Stimulated activated CD4-positive, alpha-beta T cell treated with anti-CD3 and anti-CD28 coated beads, Interleukin-1b, Interleukin-23, amount 100 ng/mL, for 1 hour (primary cell): Measurements from ENCODE around the gene PDZD7.

Source experiments
- DNase-seq, 2 donors: peaks; one replicate each; pipeline ENCODE4 v3.0.0-alpha.2; 2020; ENCODE audit warnings: low read depth in 2 of 2

PDZD7 gene

DNA sequence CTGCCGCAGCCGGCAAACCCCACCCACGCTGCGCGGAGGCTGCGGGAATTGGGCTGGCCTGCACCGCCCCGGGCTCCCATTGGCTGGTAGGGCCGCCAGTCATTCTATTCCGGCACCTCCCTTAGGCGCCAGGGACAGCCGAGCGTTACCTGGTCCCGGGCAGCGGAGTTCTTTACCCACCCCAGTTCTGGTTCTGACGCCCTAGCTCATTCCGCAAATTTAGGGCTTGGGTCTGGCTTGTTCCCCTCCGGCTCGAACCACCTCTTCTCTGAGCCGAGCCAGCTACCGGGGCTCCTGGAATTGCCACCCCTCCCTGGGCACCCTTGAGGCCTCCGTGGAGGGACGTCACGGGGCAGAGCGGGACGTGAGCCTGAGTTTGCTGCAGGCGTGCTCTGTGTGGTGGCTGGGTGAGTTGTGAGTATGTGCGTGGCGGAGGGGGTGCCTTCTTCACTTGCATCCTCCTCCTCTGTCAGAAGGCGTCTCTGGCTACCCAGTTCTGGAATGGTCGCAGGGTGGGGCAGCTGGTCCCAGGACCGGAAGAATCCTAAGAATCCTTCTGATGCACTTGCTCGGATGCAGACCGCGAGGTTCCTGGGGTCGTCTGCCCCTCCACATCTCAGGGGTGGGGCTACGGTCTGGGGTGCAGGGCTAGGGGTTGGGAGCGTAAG, at the start of gene PDZD7, which contains the start of gene SFXN3:
TSS of gene PDZD7 (minus strand) at position 2 of the 668 bp plus-strand sequence. CDS start 910 bp downstream, outside the sequence.
TSS of gene SFXN3 (plus strand) at position 107 of the 668 bp plus-strand sequence. CDS start 3,461 bp downstream, outside the sequence.
- peak; percentile 94 to 96 for DNase-seq

DNA sequence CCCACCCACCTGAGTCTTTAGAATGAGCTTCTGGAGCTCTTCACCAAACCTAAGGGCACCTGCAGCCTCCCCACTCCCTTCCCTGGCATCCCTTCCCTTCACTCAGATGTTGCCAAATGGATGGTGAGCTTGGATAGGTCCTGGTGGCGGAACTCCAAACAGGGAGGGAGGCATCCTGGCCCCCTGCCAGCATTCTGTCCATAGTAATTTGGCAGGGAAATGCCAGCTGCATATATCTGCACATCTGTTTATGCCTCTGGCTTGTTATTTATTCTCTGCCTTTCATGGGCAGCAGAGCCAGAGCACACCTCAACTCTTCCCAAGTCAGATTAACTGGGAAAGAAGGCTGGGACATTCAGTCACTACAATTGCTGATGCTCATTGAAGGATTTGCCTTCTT, 48.9 kb upstream of the PDZD7 start:
- no peak for DNase-seq

- no peak for DNase-seq
Measured at GRCh38 chr10:101076630-101077029, 45.7 kb upstream of the PDZD7 start.

- no peak for DNase-seq
Measured at GRCh38 chr10:101075775-101076174, 44.8 kb upstream of the PDZD7 start.

DNA sequence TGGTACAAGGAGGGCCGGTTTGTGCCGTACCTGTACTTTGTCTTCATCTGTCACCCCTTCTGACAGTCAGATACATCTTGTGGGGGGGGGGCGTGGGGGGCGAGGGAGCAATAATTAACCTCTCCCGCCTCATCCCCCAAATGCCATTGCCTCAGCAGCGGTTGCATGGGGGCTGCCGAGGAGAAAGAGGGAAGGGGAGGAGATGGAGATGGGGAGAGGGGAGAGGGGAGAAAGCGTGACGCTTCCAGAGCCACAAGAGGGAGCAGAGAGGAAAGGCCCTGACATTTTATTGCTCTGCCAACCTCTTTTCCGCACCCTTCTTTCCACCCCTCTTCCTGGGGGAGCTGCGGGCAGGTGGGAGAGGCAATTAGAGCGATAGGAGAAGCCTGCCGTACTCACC, 42.7 kb upstream of the PDZD7 start:
- DNase-seq = no peak

- no peak for DNase-seq
Measured at GRCh38 chr10:101072923-101073322, 42.0 kb upstream of the PDZD7 start.

DNA sequence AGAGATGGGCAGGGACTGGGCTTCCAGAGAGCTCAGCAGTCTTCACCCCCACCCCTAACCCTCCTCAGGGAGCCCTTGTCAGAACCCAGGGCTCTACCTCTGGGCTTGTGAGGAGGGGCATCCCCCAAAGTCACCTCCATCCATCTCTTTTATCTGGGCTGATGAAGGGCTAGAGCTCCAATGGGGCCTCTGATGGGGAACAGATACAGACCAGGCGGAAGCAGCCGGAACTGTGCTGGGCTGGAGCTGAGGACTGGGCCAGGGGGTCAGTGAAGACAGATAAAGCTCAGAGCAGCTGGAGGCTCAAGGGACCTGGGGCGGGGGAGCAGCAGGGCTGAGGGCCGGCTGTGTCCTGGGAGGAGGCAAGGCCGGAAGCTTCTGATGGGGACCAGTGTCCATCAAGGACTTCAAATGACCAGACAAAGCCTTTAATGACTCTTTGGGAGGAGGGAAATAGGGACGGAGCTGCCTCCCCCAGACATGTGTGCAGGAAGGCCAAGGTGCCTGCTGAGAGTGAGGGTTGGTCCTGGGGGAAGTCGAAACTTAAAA, 41.0 kb upstream of the PDZD7 start:
- no peak for DNase-seq

DNA sequence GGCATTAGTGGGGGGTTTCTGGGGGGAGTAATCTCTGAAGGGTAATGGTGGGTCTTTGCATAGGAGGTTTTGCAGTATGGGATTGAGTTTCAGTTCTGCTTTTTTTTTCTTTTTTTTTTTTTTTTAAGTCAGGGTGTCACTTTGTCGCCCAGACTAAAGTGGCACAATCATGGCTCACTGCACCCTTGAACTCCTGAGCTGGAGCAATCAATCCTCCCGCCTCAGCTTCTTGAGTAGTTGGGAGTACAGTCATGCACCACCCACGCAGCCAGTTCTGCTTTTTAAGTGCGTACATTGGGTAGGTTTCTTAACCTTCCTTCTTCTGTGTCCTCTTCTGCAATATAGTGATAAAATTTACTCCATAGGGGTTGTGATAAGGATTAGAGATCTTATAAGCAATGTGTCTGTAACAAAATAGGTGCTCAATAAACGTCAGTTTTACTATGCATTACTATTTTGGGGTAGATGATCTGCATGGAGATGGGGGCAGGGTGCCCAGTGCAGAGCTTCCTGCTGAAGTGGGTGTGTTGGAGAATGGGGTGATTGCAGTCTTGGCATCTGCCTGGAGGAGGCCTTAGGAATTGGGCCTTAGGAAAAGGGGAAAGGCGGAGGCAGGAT, 40.4 kb upstream of the PDZD7 start:
- no peak for DNase-seq

- DNase-seq = no peak
Measured at GRCh38 chr10:101070098-101070497, 39.2 kb upstream of the PDZD7 start.

GRCh38 chr10:101069441-101069840, 38.5 kb upstream of the PDZD7 start:
- no peak for DNase-seq

- peak; percentile 48 to 61 for DNase-seq
Measured at GRCh38 chr10:101067356-101068083, 36.6 kb upstream of the PDZD7 start.

GRCh38 chr10:101066896-101067355, 36.0 kb upstream of the PDZD7 start:
- no peak for DNase-seq

DNA sequence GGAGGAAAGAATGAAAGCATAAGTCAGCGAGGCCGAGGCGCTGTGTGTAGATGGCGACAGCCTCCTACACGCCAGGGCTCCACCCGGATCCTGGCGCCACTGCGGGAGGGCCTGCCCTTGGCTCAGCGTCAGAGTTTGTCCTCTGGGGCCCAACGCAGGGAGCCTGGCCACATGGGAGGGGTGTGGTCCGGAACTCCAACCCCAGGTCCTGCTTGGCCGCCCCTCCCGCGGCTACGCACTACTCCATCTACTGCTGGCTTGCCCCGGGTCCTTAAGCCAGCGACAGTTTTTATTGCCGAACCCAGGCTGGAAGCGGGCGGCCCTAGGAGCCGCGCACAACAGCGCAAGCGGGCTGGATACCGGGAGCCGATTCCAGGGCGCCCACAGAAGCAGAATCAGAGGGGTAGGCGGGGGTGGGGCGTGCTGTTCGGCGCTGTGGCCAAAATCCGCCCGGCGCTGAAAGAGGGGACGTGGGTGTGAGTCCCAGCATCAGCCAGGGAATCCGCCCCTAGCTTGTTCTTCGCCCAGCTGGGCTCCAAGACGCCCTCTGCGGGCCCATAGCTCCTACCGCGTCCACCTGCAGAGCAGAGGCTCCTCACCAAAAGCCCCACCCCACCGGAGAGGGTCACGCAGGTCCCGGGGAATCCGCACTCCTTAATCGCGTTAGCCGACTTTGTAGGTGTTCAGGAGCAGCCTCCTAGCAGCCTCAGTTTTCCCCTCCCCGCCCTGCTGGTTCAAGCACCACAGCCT, 35.4 kb upstream of the PDZD7 start:
- no peak for DNase-seq

DNA sequence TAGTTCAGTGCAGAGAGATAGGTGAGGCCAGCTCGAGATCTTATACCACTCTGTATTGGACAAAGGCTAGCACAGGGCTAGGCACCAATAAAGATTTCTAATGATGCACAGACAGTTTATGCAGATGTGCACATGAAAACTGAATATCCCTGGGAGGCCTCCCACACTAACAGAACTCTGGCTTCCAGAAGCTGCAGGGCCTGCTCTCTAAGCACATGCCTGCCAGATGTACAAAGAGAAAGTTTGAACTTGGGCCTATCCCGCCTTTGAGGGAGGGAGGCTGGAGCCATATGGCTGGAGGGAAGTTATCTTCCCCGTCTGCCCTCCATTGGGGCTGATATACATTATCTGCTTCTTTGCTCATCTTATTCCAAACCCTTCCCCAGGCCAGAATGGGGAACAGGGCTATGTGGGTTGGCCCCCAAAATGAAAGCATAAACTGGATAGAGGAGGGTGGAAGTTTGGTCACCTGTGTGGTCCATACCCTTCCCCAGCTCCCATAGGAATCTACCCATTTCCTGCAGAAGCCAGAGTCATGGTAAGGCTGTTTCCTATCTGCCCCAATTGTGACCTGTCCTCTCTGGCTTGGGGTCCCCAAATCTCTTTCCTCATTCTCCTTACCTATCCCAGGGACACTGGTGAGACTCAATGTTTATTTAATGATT, 34.7 kb upstream of the PDZD7 start:
- no peak for DNase-seq

DNA sequence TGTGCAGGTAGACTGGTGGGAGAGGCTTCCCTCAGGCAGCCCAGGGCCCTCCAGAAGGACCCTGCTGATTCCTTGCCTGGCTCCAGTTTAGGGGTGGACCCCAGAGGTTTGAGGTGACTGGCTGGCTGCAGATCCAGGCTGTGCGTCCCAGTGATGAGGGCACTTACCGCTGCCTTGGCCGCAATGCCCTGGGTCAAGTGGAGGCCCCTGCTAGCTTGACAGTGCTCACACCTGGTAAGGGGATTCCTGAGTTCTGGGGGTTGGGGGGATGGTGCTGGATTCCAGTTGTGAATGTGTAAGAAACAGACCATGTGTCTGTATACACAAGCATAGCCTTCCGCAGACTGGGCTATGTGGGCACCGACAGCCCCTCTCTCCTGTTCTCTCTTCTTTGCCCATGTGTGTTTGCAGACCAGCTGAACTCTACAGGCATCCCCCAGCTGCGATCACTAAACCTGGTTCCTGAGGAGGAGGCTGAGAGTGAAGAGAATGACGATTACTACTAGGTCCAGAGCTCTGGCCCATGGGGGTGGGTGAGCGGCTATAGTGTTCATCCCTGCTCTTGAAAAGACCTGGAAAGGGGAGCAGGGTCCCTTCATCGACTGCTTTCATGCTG, 33.6 kb upstream of the PDZD7 start:
- DNase-seq = no peak

DNA sequence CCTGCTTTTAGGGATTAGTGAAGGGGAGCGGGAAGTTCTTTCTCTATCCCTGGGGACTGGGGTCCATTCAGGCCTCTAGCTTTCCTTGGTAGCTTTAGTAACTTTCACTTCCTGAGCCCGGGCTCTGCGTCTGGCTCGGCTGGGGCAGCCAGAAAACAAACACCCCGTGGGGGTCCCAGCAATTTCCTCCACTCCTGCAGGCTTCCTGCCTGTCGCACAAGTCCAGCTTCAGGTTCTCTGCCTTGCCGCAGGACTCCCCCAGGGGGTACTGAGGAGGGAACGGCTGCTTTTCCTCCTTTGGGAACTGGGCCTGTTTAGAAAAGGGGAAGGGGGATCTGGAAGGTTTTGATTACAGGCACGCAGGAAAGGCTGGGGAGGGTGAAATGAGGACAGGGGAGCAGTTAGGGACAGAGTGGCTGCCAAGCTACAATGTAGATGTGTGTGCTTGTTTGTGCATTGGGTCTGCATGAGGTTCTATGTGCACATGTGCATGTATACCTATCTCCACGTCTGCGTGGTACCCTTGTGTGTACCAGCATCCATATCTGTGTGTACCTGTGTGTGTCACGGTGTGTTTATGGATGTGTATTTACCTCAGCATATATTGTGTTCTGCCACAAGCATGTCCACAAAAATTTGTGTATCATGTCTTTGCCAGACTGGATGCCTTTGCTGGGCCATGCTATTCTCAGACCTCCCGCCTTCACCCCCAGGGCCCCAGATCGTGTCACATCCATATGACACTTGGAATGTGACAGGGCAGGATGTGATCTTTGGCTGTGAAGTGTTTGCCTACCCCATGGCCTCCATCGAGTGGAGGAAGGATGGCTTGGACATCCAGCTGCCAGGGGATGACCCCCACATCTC, 32.9 kb upstream of the PDZD7 start:
- DNase-seq = no peak

DNA sequence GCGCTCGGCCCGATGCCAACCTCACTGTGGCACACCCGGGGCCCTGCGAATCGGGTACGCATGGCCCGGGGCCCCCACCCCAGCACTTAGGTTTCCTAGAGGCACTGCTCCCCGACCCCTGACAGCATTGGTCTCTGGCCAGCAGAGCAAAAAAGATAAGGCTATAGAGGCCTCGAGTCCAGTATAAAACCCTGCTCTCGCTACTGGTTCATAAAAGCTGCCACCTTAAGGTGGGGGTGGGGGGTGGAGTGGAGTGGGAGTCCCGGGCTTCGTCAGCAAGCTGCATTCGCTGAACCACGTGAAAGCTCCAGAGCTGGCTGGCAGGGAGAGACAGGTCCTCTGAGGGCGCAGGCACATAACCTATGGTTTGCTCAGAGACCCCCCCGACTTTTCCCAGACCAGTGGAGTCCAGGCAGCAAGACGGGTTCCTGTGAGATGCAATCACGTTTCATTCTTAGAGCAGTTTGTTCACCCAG, 32.2 kb upstream of the PDZD7 start:
- DNase-seq = no peak

- peak in 1 of 2 donors; percentile 27 for DNase-seq
Measured at GRCh38 chr10:101062232-101063049, 31.5 kb upstream of the PDZD7 start.
